GM12878 (cell line): ENCODE data around the gene DCTN2. TPM values are rescaled to one million over a fixed set of nuclear protein-coding genes. Genes with fewer than 3 reads are reported as not detected.
"Not testable (repeated sequence)": the region's sequence is repeated elsewhere in the genome, so short reads cannot be mapped to it uniquely, and the experiment has no call there.

Experiments
- ATAC-seq: fragments of 200-7000 bp; cut with Tn5 transposase; 3 replicates; pipeline ENCODE4 v1.9.1; 2020; ENCODE audit warnings: mild to moderate bottlenecking, moderate library complexity
- BruUV-seq: library from RNA; stranded (reverse); fragments of 400-500 nt; replicated peaks from 2 replicates; lab custom pipeline; 2021; lab: Mats Ljungman, UMichigan
- CTCF ChIA-PET: fragments of 300-600 bp; sonication (Branson Sonifier 250); formaldehyde crosslinking; extraction: SDS; loops from one replicate; lab custom pipeline; 2021; ENCODE audit warnings: inconsistent platforms; lab: Yijun Ruan, JAX
- POLR2A ChIA-PET: fragments of 350-600 bp; formaldehyde crosslinking; extraction: SDS; loops from one replicate; lab custom pipeline; 2021; ENCODE audit warnings: inconsistent platforms; lab: Charles Lee
- RAD21 ChIA-PET: fragments of 300-600 bp; sonication (Branson Sonifier 250); formaldehyde crosslinking; loops from one replicate; lab custom pipeline; 2023; ENCODE audit warnings: antibody characterized with exemption; ENCODE audit not compliant: unreplicated experiment; lab: Charles Lee
- SMC1A ChIA-PET: fragments of 300-600 bp; sonication (Branson Sonifier 250); formaldehyde crosslinking; loops from one replicate; lab custom pipeline; 2023; ENCODE audit not compliant: unreplicated experiment, uncharacterized antibody; lab: Charles Lee
- DNase-seq: peaks from one replicate; pipeline ENCODE4 v3.0.0-alpha.2; 2011; ENCODE audit warnings: low read depth, low spot score
- FAIRE-seq: peaks from 3 replicates; lab custom pipeline; 2011; peaks lifted over from hg19 to GRCh38; lab: Jason Lieb, UNC
- H2AFZ ChIP-seq: 2 replicates; pipeline ENCODE4 v1.6.0; 2011; ENCODE audit warnings: low read depth, low read length, control low read depth; ENCODE audit not compliant: control insufficient read depth
- H3K27ac ChIP-seq: 2 replicates; pipeline ENCODE4 v1.5.1; 2011; ENCODE audit warnings: control low read depth; ENCODE audit not compliant: control insufficient read depth, insufficient read depth
- H3K27me3 ChIP-seq, 2 experiments: replicated peaks in 1 of 2; 2 replicates each; pipeline versions ENCODE4 v1.6.0 to v1.6.1; 2011; ENCODE audit warnings: low read length in 1 of 2; ENCODE audit not compliant: control insufficient read depth in 2 of 2, insufficient read depth in 2 of 2
- H3K36me3 ChIP-seq, 2 experiments: 2 replicates each; pipeline ENCODE4 v1.5.1; 2011; ENCODE audit warnings: low read length in 1 of 2; ENCODE audit not compliant: control insufficient read depth in 2 of 2, insufficient read depth in 2 of 2
- H3K4me1 ChIP-seq: 2 replicates; pipeline ENCODE4 v1.6.1; 2011; ENCODE audit warnings: mild to moderate bottlenecking, low read length, moderate library complexity, mixed read lengths; ENCODE audit not compliant: control insufficient read depth, insufficient read depth
- H3K4me2 ChIP-seq: 2 replicates; pipeline ENCODE4 v1.6.0; 2011; ENCODE audit warnings: control low read depth; ENCODE audit not compliant: control insufficient read depth, insufficient read depth
- H3K4me3 ChIP-seq: fragments of 200-600 bp; sonication (generic); 2 replicates; pipeline ENCODE4 v1.5.1; 2016
- H3K79me2 ChIP-seq: 2 replicates; pipeline ENCODE4 v1.6.0; 2011; ENCODE audit warnings: low read length; ENCODE audit not compliant: control insufficient read depth, insufficient read depth
- H3K9ac ChIP-seq: 2 replicates; pipeline ENCODE4 v1.8.0; 2011; ENCODE audit warnings: low read length, control low read depth, mixed read lengths; ENCODE audit not compliant: control insufficient read depth, insufficient read depth
- H3K9me3 ChIP-seq: replicated peaks from 3 replicates; pipeline ENCODE4 v1.5.1; 2011; ENCODE audit warnings: mild to moderate bottlenecking, low read length; ENCODE audit not compliant: control insufficient read depth, insufficient read depth
- H4K20me1 ChIP-seq: 2 replicates; pipeline ENCODE4 v1.6.0; 2011; ENCODE audit not compliant: control insufficient read depth, insufficient read depth
- ASH2L ChIP-seq: fragments of 300-600, 200-600 bp; sonication (generic); IDR thresholded peaks from 2 replicates; pipeline ENCODE4 v1.6.1; 2017; ENCODE audit warnings: low read depth, mild to moderate bottlenecking, borderline replicate concordance
- ATF3 ChIP-seq: IDR thresholded peaks from 2 replicates; pipeline ENCODE4 v1.6.1; 2011; ENCODE audit warnings: low read depth, mild to moderate bottlenecking, low read length, moderate library complexity, borderline replicate concordance; ENCODE audit errors: extremely low read depth
- CREM ChIP-seq: IDR thresholded peaks from 2 replicates; pipeline ENCODE4 v1.6.1; 2014; ENCODE audit warnings: antibody characterized with exemption, low read depth
- EGR1 ChIP-seq, 2 experiments: IDR thresholded peaks; 1 replicate in 1 of 2; 2 replicates in 1 of 2; pipeline ENCODE4 v1.6.1; 2011 to 2012; ENCODE audit warnings: low read depth in 2 of 2, low read length in 2 of 2, borderline replicate concordance in 1 of 2, mild to moderate bottlenecking in 1 of 2, moderate library complexity in 1 of 2
- HCFC1 ChIP-seq: fragments of 150-350 bp; IDR thresholded peaks from 2 replicates; pipeline ENCODE4 v1.6.1; 2014; ENCODE audit warnings: low read length
- IKZF1 ChIP-seq: fragments of 450-650 bp; conservative IDR thresholded peaks from 2 replicates; pipeline ENCODE4 v1.6.1; 2017; ENCODE audit warnings: antibody characterized with exemption, mild to moderate bottlenecking
- MEF2B ChIP-seq: fragments of 450-650 bp; IDR thresholded peaks from 2 replicates; pipeline ENCODE4 v1.6.1; 2018; ENCODE audit warnings: mild to moderate bottlenecking, moderate library complexity; ENCODE audit not compliant: partially characterized antibody, poor library complexity, severe bottlenecking
- MXI1 ChIP-seq: fragments of 150-350 bp; IDR thresholded peaks from 2 replicates; pipeline ENCODE4 v1.6.1; 2011; ENCODE audit warnings: low read depth, mild to moderate bottlenecking, inconsistent platforms, low read length, improper control_type of control experiment
- NFIC ChIP-seq: IDR thresholded peaks from 2 replicates; pipeline ENCODE4 v1.6.1; 2012; ENCODE audit warnings: low read depth, mild to moderate bottlenecking, inconsistent platforms, low read length, moderate library complexity
- RAD21 ChIP-seq: IDR thresholded peaks from 2 replicates; pipeline ENCODE4 v1.6.1; 2011; ENCODE audit warnings: mild to moderate bottlenecking, low read depth, low read length, moderate library complexity; ENCODE audit not compliant: insufficient read depth
- RFX5 ChIP-seq: IDR thresholded peaks from 2 replicates; pipeline ENCODE4 v1.6.1; 2011; ENCODE audit warnings: low read depth, low read length, improper control_type of control experiment
- SUZ12 ChIP-seq: fragments of 200-600 bp; sonication (generic); IDR thresholded peaks from one replicate; pipeline ENCODE4 v1.6.1; 2018; ENCODE audit warnings: antibody characterized with exemption, mild to moderate bottlenecking; ENCODE audit not compliant: unreplicated experiment
- TCF7 ChIP-seq: IDR thresholded peaks from 2 replicates; pipeline ENCODE4 v1.6.1; 2014; ENCODE audit warnings: antibody characterized with exemption, borderline replicate concordance
- USF2 ChIP-seq: IDR thresholded peaks from 2 replicates; pipeline ENCODE4 v1.6.1; 2011; ENCODE audit warnings: low read depth, low read length, improper control_type of control experiment, borderline replicate concordance
- WGBS: methylation state at CpG from one replicate; pipeline ENCODE4 v1.1.6; 2016; ENCODE audit warnings: low lambda C conversion rate; ENCODE audit not compliant: insufficient replicate concordance, insufficient coverage; ENCODE audit errors: missing lambda C conversion rate; 5-methylcytosine and 5-hydroxymethylcytosine counted together
- in situ Hi-C: fragments of 300-500 bp; cut with MboI; formaldehyde crosslinking; loops from 9 replicates; pipeline ENCODE4 v1.14.3; 2018; ENCODE audit warnings: mixed read lengths
- intact Hi-C: fragments of 100-400 bp; cut with micrococcal nuclease; formaldehyde crosslinking; loops from one replicate; pipeline ENCODE4 v1.14.2; 2022; ENCODE audit not compliant: unreplicated experiment
- polyA plus RNA-seq, 11 experiments: library from polyadenylated mRNA; depleted of rRNA in 4 of 11; unstranded in 6 of 11; stranded (reverse) in 5 of 11; fragments of >200 nt; fragmentation: Nextera tagmentation in 4 of 11; fragmentation: Illumina TruSeq in 1 of 11; extraction: Ambion mirVana in 4 of 11; extraction: Trizol in 1 of 11; gene quantifications; 1 replicate in 1 of 11; 2 replicates in 10 of 11; pipeline versions ENCODE4 v1.2.1 to v1.2.3, GENCODE V29; 2011 to 2016; ENCODE audit warnings: inconsistent platforms in 2 of 11, missing spikeins in 2 of 11, low read depth in 1 of 11
- total RNA-seq, 4 experiments: library from RNA; depleted of rRNA in 3 of 4; stranded (reverse); fragments of >200 nt in 3 of 4; fragmentation: Illumina TruSeq in 1 of 4; extraction: Trizol in 1 of 4; gene quantifications; 2 replicates each; pipeline versions ENCODE4 v1.2.1 to v1.2.3, GENCODE V29; 2013 to 2021

Gene DCTN2
- total and polyA plus RNA-seq, 10 of the 15 experiments (the other 5 are each of a cell fraction or from before 2014, with no cell fraction given), result 32.3 to 171 (median 100) TPM

- TF ChIP-seq SUZ12 (no peak), USF2 (no peak), HCFC1 (no peak), RAD21 (no peak), IKZF1 (no peak), EGR1 (IDR thresholded peaks at IDR 0.05; ENCODE audit: borderline replicate concordance in 1 of 2, low read depth in 2 of 2, low read length in 2 of 2) (no peak), MEF2B (no peak), NFIC (no peak), CREM (no peak), ATF3 (no peak), MXI1 (no peak), TCF7 (no peak), RFX5 (no peak), ASH2L (no peak)
Measured at GRCh38 chr12:57518176-57518919, 28.6 kb downstream of the DCTN2 start (continued).

GRCh38 chr12:57517718-57518117, 29.3 kb downstream of the DCTN2 start:
- H3K4me2 ChIP-seq, H4K20me1 ChIP-seq, DNase-seq, POLR2A ChIA-PET, intact Hi-C loops, H3K9ac ChIP-seq, H3K27me3 ChIP-seq, H3K27ac ChIP-seq, H2AFZ ChIP-seq, in situ Hi-C loops, H3K9me3 ChIP-seq, SMC1A ChIA-PET, FAIRE-seq, ATAC-seq, BruUV-seq, H3K4me3 ChIP-seq: not testable (repeated sequence)
- ChIA-PET RAD21 (interaction anchor here (1.1 to 1.3 kb wide), 2 partner anchors 57 to 59 kb away, joined by 3 read pairs; no protein-coding TSS in a partner anchor), CTCF (interaction anchor here (1.2 to 4.0 kb wide), 2 partner anchors 38 to 41 kb away, joined by 3 to 13 read pairs; partner anchors contain the start of gene ARHGAP9)
- H3K4me1 ChIP-seq, result peaks cover 13% of the 10 kb centered on the region
- WGBS, result 95% methylated on average over 8 of the region's 10 CpGs
- H3K79me2 ChIP-seq, result peaks cover 27% of the 10 kb centered on the region
- peaks cover 25 to 35% of the 10 kb centered on the region in 2 experiments for H3K36me3 ChIP-seq
